ENCODE results near the gene PKIG.

DNA sequence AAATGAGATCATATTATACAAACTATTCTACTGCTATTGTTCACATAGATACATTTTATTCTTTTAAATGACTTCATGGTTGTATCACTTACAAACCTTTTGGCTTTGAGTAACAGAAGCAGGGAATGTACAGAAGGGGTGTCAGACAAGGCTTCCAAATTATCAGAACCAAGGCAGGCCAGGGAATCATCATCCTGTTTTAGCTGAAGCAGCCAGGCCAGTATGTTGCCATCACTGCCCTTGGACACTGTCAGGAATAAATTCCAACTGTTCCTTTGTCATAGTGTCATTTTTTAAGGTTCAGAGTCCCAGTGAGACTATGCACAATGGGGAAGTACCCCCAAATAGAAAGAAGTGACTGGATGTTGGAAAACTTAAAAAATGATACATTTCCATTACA, 23.1 kb upstream of the PKIG start:
- TF ChIP-seq, protein P1, sequence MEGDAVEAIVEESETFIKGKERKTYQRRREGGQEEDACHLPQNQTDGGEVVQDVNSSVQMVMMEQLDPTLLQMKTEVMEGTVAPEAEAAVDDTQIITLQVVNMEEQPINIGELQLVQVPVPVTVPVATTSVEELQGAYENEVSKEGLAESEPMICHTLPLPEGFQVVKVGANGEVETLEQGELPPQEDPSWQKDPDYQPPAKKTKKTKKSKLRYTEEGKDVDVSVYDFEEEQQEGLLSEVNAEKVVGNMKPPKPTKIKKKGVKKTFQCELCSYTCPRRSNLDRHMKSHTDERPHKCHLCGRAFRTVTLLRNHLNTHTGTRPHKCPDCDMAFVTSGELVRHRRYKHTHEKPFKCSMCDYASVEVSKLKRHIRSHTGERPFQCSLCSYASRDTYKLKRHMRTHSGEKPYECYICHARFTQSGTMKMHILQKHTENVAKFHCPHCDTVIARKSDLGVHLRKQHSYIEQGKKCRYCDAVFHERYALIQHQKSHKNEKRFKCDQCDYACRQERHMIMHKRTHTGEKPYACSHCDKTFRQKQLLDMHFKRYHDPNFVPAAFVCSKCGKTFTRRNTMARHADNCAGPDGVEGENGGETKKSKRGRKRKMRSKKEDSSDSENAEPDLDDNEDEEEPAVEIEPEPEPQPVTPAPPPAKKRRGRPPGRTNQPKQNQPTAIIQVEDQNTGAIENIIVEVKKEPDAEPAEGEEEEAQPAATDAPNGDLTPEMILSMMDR (IDR thresholded peaks at IDR 0.05; ENCODE audit: poor library complexity), result no peak
- TF ChIP-seq EZH2 (IDR thresholded peaks at IDR 0.05; ENCODE audit: borderline replicate concordance), result no peak
- TF ChIP-seq EZH2phosphoT487 (IDR thresholded peaks at IDR 0.05; ENCODE audit: low read depth, severe bottlenecking, unreplicated experiment), result no peak
